ENCODE data around the gene F2RL3. TPM values are rescaled to one million over a fixed set of nuclear protein-coding genes. Genes with fewer than 3 reads are reported as not detected.
A peak's percentile ranks its signal among the peaks of the same experiment; 100 is the strongest.

F2RL3 gene
- polyA plus RNA-seq, 1 donor from 2014 or later, result 0.36 TPM

GRCh38 chr19:16883522-16883921, 5.3 kb upstream of the F2RL3 start:
- peaks cover 8 to 25% (median 17%) of the 10 kb centered on the region in 3 donors for H3K9me3 Mint-ChIP-seq
- H3K36me3 Mint-ChIP-seq, result peaks cover 13% of the 10 kb centered on the region
- no peaks in the 10 kb centered on the region for H3K27me3 Mint-ChIP-seq
- H3K27ac Mint-ChIP-seq, result no peak overlapping the region
- peak overlapping the region in 1 of 4 donors; percentile 27 for H3K4me3 Mint-ChIP-seq
- H3K4me1 Mint-ChIP-seq, result peaks cover 4 to 5% (median 4%) of the 10 kb centered on the region in 3 donors

- H3K4me1 Mint-ChIP-seq, result peaks cover 4 to 10% (median 5%) of the 10 kb centered on the region in 3 donors
- peaks cover 3% of the 10 kb centered on the region for H3K27me3 Mint-ChIP-seq
- H3K36me3 Mint-ChIP-seq, result peaks cover 9% of the 10 kb centered on the region
- H3K4me3 Mint-ChIP-seq, result peak overlapping the region in 1 of 4 donors; percentile 68
- H3K27ac Mint-ChIP-seq, result no peak overlapping the region
- peaks cover 8 to 23% (median 17%) of the 10 kb centered on the region in 3 donors for H3K9me3 Mint-ChIP-seq
These were observed 3.6 kb upstream of the F2RL3 start for GRCh38 chr19:16885166-16885565.

DNA sequence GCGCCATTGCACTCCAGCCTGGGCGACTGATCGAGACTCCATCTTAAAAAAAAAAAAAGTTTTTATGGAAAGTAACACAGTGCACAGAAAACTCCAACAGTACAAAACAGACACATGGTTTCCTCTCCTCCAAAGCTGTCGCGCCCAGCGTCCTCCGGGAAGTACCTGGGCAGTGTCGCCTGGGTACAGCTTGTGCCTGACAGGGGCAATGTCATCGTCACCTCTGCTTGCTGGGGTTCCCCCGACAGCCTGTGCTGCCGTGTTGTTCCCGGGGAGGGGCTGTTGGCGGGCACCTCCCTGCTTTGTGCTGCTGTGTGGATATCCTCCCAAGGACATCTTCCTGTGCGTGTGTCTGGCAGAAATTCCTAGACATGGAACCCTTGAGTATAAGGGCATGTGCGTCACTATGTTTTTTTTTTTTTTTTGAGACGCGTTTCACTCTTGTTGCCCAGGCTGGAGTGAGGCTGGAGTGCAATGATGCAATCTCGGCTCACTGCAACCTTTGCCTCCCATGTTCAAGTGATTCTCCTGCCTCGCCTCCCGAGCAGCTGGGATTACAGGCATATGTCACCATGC, 2.4 kb upstream of the F2RL3 start:
- peak overlapping the region in 1 of 3 donors; percentile 50 for H3K27ac Mint-ChIP-seq
- H3K4me1 Mint-ChIP-seq, result peaks cover 9 to 10% (median 9%) of the 10 kb centered on the region in 3 donors
- no peak overlapping the region for H3K4me3 Mint-ChIP-seq
- H3K36me3 Mint-ChIP-seq, result peaks cover 5% of the 10 kb centered on the region
- peaks cover 8 to 15% (median 14%) of the 10 kb centered on the region in 3 donors for H3K9me3 Mint-ChIP-seq
- peaks cover 3% of the 10 kb centered on the region for H3K27me3 Mint-ChIP-seq

GRCh38 chr19:16887353-16888265, 1.2 kb upstream of the F2RL3 start:
- peaks cover 6 to 15% (median 15%) of the 10 kb centered on the region in 3 donors for H3K4me1 Mint-ChIP-seq
- peaks cover 3% of the 10 kb centered on the region for H3K27me3 Mint-ChIP-seq
- H3K4me3 Mint-ChIP-seq, result no peak overlapping the region
- peaks cover 4 to 7% (median 5%) of the 10 kb centered on the region in 3 donors for H3K9me3 Mint-ChIP-seq
- peaks cover 3% of the 10 kb centered on the region for H3K36me3 Mint-ChIP-seq
- H3K27ac Mint-ChIP-seq, result peak overlapping the region in 1 of 3 donors; percentile 50

DNA sequence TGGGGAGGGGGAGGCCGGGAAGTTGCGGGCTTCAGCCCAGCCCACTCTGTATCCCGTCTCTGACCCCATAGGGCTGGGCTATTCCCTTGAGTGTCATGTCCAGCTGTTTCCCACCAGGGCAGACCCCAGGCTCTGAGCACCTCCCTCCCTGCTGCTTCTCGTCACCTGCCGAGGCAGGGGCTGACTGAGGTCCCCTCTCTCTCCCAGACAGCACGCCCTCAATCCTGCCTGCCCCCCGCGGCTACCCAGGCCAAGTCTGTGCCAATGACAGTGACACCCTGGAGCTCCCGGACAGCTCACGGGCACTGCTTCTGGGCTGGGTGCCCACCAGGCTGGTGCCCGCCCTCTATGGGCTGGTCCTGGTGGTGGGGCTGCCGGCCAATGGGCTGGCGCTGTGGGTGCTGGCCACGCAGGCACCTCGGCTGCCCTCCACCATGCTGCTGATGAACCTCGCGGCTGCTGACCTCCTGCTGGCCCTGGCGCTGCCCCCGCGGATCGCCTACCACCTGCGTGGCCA, 625 bp downstream of the F2RL3 start:
- peaks cover 22 to 26% (median 25%) of the 10 kb centered on the region in 3 donors for H3K4me1 Mint-ChIP-seq
- H3K36me3 Mint-ChIP-seq, result no peaks in the 10 kb centered on the region
- peaks cover 3% of the 10 kb centered on the region for H3K27me3 Mint-ChIP-seq
- peaks cover 0 to 1% (median 0%) of the 10 kb centered on the region in 3 donors for H3K9me3 Mint-ChIP-seq
- no peak overlapping the region for H3K27ac Mint-ChIP-seq
- H3K4me3 Mint-ChIP-seq, result peak overlapping the region in 1 of 4 donors; percentile 75

DNA sequence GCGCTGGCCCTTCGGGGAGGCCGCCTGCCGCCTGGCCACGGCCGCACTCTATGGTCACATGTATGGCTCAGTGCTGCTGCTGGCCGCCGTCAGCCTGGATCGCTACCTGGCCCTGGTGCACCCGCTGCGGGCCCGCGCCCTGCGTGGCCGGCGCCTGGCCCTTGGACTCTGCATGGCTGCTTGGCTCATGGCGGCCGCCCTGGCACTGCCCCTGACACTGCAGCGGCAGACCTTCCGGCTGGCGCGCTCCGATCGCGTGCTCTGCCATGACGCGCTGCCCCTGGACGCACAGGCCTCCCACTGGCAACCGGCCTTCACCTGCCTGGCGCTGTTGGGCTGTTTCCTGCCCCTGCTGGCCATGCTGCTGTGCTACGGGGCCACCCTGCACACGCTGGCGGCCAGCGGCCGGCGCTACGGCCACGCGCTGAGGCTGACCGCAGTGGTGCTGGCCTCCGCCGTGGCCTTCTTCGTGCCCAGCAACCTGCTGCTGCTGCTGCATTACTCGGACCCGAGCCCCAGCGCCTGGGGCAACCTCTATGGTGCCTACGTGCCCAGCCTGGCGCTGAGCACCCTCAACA, 1.2 kb downstream of the F2RL3 start:
- H3K4me1 Mint-ChIP-seq, result peaks cover 22 to 28% (median 27%) of the 10 kb centered on the region in 3 donors
- peaks cover 0 to 1% (median 0%) of the 10 kb centered on the region in 3 donors for H3K9me3 Mint-ChIP-seq
- H3K4me3 Mint-ChIP-seq, result peak overlapping the region in 1 of 4 donors; percentile 27

DNA sequence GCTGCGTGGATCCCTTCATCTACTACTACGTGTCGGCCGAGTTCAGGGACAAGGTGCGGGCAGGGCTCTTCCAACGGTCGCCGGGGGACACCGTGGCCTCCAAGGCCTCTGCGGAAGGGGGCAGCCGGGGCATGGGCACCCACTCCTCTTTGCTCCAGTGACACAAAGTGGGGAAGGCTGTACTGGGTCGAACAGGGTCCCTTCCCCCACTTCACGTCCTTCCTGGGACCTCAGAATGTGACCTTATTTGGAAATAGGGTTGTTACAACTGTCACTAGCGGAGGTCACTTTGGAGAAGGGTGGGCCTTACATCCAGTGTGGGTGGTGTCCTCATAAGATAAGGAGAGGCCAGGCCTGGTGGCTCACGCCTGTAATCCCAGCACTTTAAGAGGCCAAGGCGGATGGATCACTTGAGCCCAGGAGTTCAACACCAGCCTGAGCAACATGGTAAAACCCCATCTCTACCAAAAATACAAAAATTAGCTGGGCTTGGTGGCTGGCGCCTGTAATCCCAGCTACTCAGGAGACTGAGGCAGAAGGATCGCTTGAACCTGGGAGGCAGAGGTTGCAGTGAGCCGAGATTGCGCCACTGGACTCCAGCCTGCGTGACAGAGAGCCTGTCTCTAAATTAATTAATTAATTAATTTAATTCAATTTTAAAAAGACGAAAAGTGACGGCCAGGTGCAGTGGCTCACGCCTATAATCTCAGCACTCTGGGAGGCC, 1.8 kb downstream of the F2RL3 start:
- H3K27ac Mint-ChIP-seq, result peak overlapping the region in 1 of 3 donors; percentile 87
- no peaks in the 10 kb centered on the region for H3K36me3 Mint-ChIP-seq
- no peaks in the 10 kb centered on the region for H3K9me3 Mint-ChIP-seq
- peak overlapping the region in 2 of 4 donors; percentile 53 to 72 for H3K4me3 Mint-ChIP-seq
- peaks cover 3% of the 10 kb centered on the region for H3K27me3 Mint-ChIP-seq
- H3K4me1 Mint-ChIP-seq, result peaks cover 22 to 30% (median 29%) of the 10 kb centered on the region in 3 donors

More for the DNA sequence above, 1.2 kb downstream of the F2RL3 start:
- H3K36me3 Mint-ChIP-seq, result no peaks in the 10 kb centered on the region
- H3K27me3 Mint-ChIP-seq, result peaks cover 3% of the 10 kb centered on the region
- H3K27ac Mint-ChIP-seq, result no peak overlapping the region

- H3K27me3 Mint-ChIP-seq, result peaks cover 3% of the 10 kb centered on the region
- no peaks in the 10 kb centered on the region for H3K9me3 Mint-ChIP-seq
- no peaks in the 10 kb centered on the region for H3K36me3 Mint-ChIP-seq
- H3K4me3 Mint-ChIP-seq, result peak overlapping the region in 2 of 4 donors; percentile 67 to 74
- H3K27ac Mint-ChIP-seq, result peak overlapping the region in 2 of 3 donors; percentile 53 to 87
- H3K4me1 Mint-ChIP-seq, result peaks cover 22 to 30% (median 29%) of the 10 kb centered on the region in 3 donors
These were observed 3.0 kb downstream of the F2RL3 start for GRCh38 chr19:16891696-16892382.

GRCh38 chr19:16892436-16892835, 3.6 kb downstream of the F2RL3 start:
- H3K4me3 Mint-ChIP-seq, result peak overlapping the region in 1 of 4 donors; percentile 10
- no peaks in the 10 kb centered on the region for H3K9me3 Mint-ChIP-seq
- H3K27ac Mint-ChIP-seq, result peak overlapping the region in 2 of 3 donors; percentile 64 to 96
- no peaks in the 10 kb centered on the region for H3K36me3 Mint-ChIP-seq
- H3K4me1 Mint-ChIP-seq, result peaks cover 22 to 30% (median 29%) of the 10 kb centered on the region in 3 donors
- H3K27me3 Mint-ChIP-seq, result peaks cover 3% of the 10 kb centered on the region

DNA sequence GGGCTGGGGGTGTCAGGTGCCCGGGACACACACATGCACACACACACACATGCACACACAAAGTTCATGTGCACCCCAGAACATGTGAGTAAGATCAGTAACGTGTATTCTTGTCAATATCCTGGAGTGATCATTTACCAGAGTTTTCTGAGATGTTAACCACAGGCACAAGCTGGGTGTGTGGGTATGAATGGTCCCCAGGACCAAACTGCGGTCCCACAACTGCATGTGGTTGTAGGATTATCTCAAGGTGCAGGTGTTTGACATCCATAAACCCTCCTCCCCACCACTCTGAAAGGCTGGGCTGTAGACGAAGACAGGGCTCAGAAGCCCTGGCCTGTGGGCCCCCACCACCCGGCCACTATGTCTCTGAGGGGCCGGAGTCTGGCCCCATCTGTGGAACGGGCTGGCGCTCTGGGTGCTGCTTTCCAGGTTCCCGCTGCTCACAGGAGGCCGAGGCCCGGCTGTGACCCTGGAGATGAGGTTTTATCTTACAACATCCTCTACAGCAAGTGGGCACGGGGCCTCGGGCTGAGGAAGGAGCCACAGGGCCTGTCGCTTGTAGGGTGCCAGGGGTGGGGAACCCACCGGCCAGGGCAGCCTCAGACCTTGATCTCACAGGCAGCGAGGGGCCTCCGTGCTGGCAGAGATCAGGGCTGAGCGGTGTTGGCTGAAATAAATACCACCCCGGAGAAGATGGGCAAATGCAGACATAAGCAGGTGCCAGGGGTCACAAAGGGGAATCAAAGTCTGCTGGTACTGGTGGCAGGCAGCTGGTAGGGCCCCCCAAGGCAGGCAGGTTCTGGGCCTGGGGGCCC, 4.3 kb downstream of the F2RL3 start:
- Mint-ChIP-seq H3K27ac (peak overlapping the region; percentile 87 to 96 (median 92)), H3K36me3 (no peaks in the 10 kb centered on the region), H3K27me3 (peaks cover 3% of the 10 kb centered on the region), H3K4me3 (peak overlapping the region in 3 of 4 donors; percentile 57 to 88 (median 88)), H3K4me1 (peaks cover 22 to 30% (median 29%) of the 10 kb centered on the region in 3 donors), H3K9me3 (no peaks in the 10 kb centered on the region)

DNA sequence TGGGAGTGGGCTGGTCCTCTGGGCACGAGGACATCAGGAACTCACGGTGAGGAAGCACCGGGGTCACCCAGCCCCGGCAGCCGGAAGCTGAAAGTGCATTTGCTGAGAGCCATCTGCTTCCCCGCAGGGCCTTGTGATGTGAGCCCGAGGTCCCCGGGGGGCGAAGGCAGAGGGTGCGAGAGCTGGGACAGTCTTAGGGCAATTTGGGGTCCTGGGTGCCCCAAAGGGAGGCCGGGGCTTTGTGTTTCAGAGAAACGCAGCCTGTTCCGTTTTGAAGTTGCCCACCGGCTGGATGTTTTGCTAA, 4.8 kb downstream of the F2RL3 start:
- no peaks in the 10 kb centered on the region for H3K36me3 Mint-ChIP-seq
- H3K27ac Mint-ChIP-seq, result peak overlapping the region; percentile 87 to 96 (median 92)
- peak overlapping the region; percentile 34 to 88 (median 78) for H3K4me3 Mint-ChIP-seq
- no peaks in the 10 kb centered on the region for H3K9me3 Mint-ChIP-seq
- H3K4me1 Mint-ChIP-seq, result peaks cover 22 to 30% (median 30%) of the 10 kb centered on the region in 3 donors
- H3K27me3 Mint-ChIP-seq, result peaks cover 3% of the 10 kb centered on the region

DNA sequence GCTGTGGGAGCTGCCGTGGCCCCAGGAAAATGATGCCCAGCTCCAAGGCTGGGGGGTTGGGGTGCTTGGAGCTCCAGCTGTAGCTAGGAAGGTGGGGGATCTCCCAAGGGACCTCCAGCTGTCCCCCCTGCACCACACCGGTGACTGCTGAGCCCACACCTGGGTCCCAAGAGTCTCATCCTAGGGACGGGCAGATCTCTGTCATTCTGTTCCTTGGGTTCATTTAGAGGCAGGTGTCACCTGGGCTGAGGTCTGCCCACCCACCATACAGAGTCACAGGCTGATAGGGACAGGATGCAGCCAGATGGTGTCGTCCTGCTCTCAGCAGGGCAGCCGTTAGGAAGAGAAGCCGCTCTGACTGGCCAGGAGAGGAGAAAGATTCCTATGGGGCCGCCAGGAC, 5.3 kb downstream of the F2RL3 start:
- Mint-ChIP-seq H3K9me3 (no peaks in the 10 kb centered on the region), H3K27me3 (peaks cover 1% of the 10 kb centered on the region), H3K36me3 (no peaks in the 10 kb centered on the region), H3K27ac (peak overlapping the region; percentile 87 to 96 (median 92)), H3K4me1 (peaks cover 22 to 30% (median 27%) of the 10 kb centered on the region in 3 donors), H3K4me3 (peak overlapping the region in 3 of 4 donors; percentile 67 to 88 (median 88))

Measured in IgD-negative memory B cell (primary cell).